Trophoblast cell (in vitro differentiated cells and primary cell): ENCODE results near the gene TNFAIP2.

Experiments used
- DNase-seq, 2 donors: peaks; one replicate each; pipeline ENCODE4 v3.0.0-alpha.2; 2016
- H2AFZ ChIP-seq: 2 replicates; pipeline ENCODE4 v1.6.1; 2013; ENCODE audit warnings: low read length, moderate library complexity, mild to moderate bottlenecking; ENCODE audit not compliant: insufficient read depth, poor library complexity
- H2AK5ac ChIP-seq: 2 replicates; pipeline ENCODE4 v1.6.1; 2013; ENCODE audit warnings: mild to moderate bottlenecking, low read length
- H2BK120ac ChIP-seq: 2 replicates; pipeline ENCODE4 v1.6.1; 2013; ENCODE audit warnings: low read length, mild to moderate bottlenecking, moderate library complexity; ENCODE audit not compliant: insufficient read depth, poor library complexity
- H2BK12ac ChIP-seq: 2 replicates; pipeline ENCODE4 v1.6.1; 2013; ENCODE audit warnings: mild to moderate bottlenecking, low read length, moderate library complexity
- H2BK5ac ChIP-seq: 2 replicates; pipeline ENCODE4 v1.6.1; 2013; ENCODE audit warnings: low read length, low read depth, moderate library complexity, mild to moderate bottlenecking; ENCODE audit not compliant: poor library complexity
- H3K14ac ChIP-seq: 2 replicates; pipeline ENCODE4 v1.6.1; 2013; ENCODE audit warnings: mild to moderate bottlenecking, low read length
- H3K18ac ChIP-seq: 2 replicates; pipeline ENCODE4 v1.6.1; 2013; ENCODE audit warnings: mild to moderate bottlenecking, low read length
- H3K23ac ChIP-seq: 2 replicates; pipeline ENCODE4 v1.6.1; 2013; ENCODE audit warnings: low read length
- H3K27ac ChIP-seq: 2 replicates; pipeline ENCODE4 v1.5.1; 2013; ENCODE audit warnings: low read depth, mild to moderate bottlenecking, inconsistent platforms, low read length, moderate library complexity
- H3K27me3 ChIP-seq: 2 replicates; pipeline ENCODE4 v1.6.1; 2013; ENCODE audit warnings: inconsistent platforms, mild to moderate bottlenecking, low read length, moderate library complexity; ENCODE audit not compliant: insufficient read depth
- H3K36me3 ChIP-seq, 2 experiments: 1 replicate in 1 of 2; 2 replicates in 1 of 2; pipeline ENCODE4 v1.6.1; 2013; ENCODE audit warnings: low read length in 2 of 2, mild to moderate bottlenecking in 2 of 2, moderate library complexity in 1 of 2; ENCODE audit not compliant: insufficient read depth in 2 of 2, control insufficient read depth in 1 of 2
- H3K4ac ChIP-seq: 2 replicates; pipeline ENCODE4 v1.6.1; 2013; ENCODE audit warnings: low read depth, mild to moderate bottlenecking, low read length, moderate library complexity
- H3K4me1 ChIP-seq, 2 experiments: 1 replicate in 1 of 2; 2 replicates in 1 of 2; pipeline ENCODE4 v1.6.1; 2013; ENCODE audit warnings: low read length in 2 of 2, mild to moderate bottlenecking in 2 of 2, moderate library complexity in 1 of 2; ENCODE audit not compliant: insufficient read depth in 2 of 2, control insufficient read depth in 1 of 2
- H3K4me2 ChIP-seq: 2 replicates; pipeline ENCODE4 v1.6.1; 2013; ENCODE audit warnings: inconsistent platforms, mild to moderate bottlenecking, low read length, moderate library complexity
- H3K4me3 ChIP-seq: 2 replicates; pipeline ENCODE4 v1.5.1; 2013; ENCODE audit warnings: mild to moderate bottlenecking, low read depth, low read length, inconsistent platforms
- H3K79me1 ChIP-seq: one replicate; pipeline ENCODE4 v1.6.1; 2013; ENCODE audit warnings: low read length
- H3K79me2 ChIP-seq: 2 replicates; pipeline ENCODE4 v1.6.1; 2013; ENCODE audit warnings: low read length, mild to moderate bottlenecking; ENCODE audit not compliant: control insufficient read depth, insufficient read depth, poor library complexity
- H3K9ac ChIP-seq: 2 replicates; pipeline ENCODE4 v1.6.1; 2013; ENCODE audit warnings: mild to moderate bottlenecking, low read length
- H3K9me3 ChIP-seq: 2 replicates; pipeline ENCODE4 v1.6.1; 2013; ENCODE audit warnings: low read depth, mild to moderate bottlenecking, control low read depth, inconsistent platforms, low read length; ENCODE audit not compliant: insufficient read depth
- H4K12ac ChIP-seq: 2 replicates; pipeline ENCODE4 v1.6.1; 2013; ENCODE audit warnings: low read depth, mild to moderate bottlenecking, low read length, moderate library complexity
- H4K8ac ChIP-seq: 2 replicates; pipeline ENCODE4 v1.6.1; 2013; ENCODE audit warnings: low read depth, mild to moderate bottlenecking, low read length, moderate library complexity
- H4K91ac ChIP-seq: one replicate; pipeline ENCODE4 v1.6.1; 2013; ENCODE audit warnings: low read depth, mild to moderate bottlenecking, low read length, moderate library complexity
- WGBS: extraction: QIAGEN DNeasy Blood & Tissue Kit; methylation state at CpG from one replicate; pipeline ENCODE4 v1.1.7; 2013; ENCODE audit warnings: missing lambda C conversion rate; ENCODE audit not compliant: insufficient read length, insufficient coverage; ENCODE audit errors: extremely low coverage; 5-methylcytosine and 5-hydroxymethylcytosine counted together

Gene TNFAIP2

GRCh38 chr14:103121846-103122584 is 1.2 kb upstream of the TNFAIP2 start:
- Histone ChIP-seq H3K4me3 (no peak overlapping the region), H2BK5ac (no peak overlapping the region), H2BK120ac (no peak overlapping the region), H3K36me3 (no peaks in the 10 kb centered on the region), H3K14ac (no peak overlapping the region), H4K8ac (no peak overlapping the region), H3K9ac (no peak overlapping the region), H3K79me1 (peaks cover 5% of the 10 kb centered on the region), H3K4ac (no peak overlapping the region), H3K27me3 (peaks cover 15% of the 10 kb centered on the region), H3K79me2 (no peaks in the 10 kb centered on the region), H3K4me2 (no peak overlapping the region), H4K91ac (no peak overlapping the region), H3K23ac (no peak overlapping the region), H2AK5ac (no peak overlapping the region), H2AFZ (no peak overlapping the region), H3K4me1 (peaks cover 12 to 22% of the 10 kb centered on the region in 2 experiments), H3K9me3 (no peaks in the 10 kb centered on the region), H4K12ac (no peak overlapping the region), H2BK12ac (no peak overlapping the region), H3K27ac (no peak overlapping the region), H3K18ac (no peak overlapping the region)
- no CpG with 5 or more reads among the region's 23 CpGs for WGBS
- DNase-seq = peak in 1 of 2 donors; percentile 41

GRCh38 chr14:103122585-103122946 is 695 bp upstream of the TNFAIP2 start:
- peaks cover 15% of the 10 kb centered on the region for H3K27me3 ChIP-seq
- WGBS = no CpG with 5 or more reads among the region's 15 CpGs
- no peak overlapping the region for H2BK120ac ChIP-seq
- no peak overlapping the region for H2AFZ ChIP-seq
- no peak overlapping the region for H4K91ac ChIP-seq
- peak overlapping the region; percentile 10 for H4K8ac ChIP-seq
- peaks cover 5% of the 10 kb centered on the region for H3K79me1 ChIP-seq
- H3K14ac ChIP-seq = no peak overlapping the region
- no peak overlapping the region for H2BK12ac ChIP-seq
- H3K9ac ChIP-seq = no peak overlapping the region
- peak in 1 of 2 donors; percentile 27 for DNase-seq
- H3K4me2 ChIP-seq = peak overlapping the region; percentile 49
- no peak overlapping the region for H3K23ac ChIP-seq
- no peak overlapping the region for H3K4ac ChIP-seq
- no peaks in the 10 kb centered on the region for H3K9me3 ChIP-seq
- H3K36me3 ChIP-seq = no peaks in the 10 kb centered on the region
- no peak overlapping the region for H2BK5ac ChIP-seq
- no peak overlapping the region for H3K18ac ChIP-seq
- H3K27ac ChIP-seq = no peak overlapping the region
- no peak overlapping the region for H4K12ac ChIP-seq
- H3K79me2 ChIP-seq = no peaks in the 10 kb centered on the region
- no peak overlapping the region for H3K4me3 ChIP-seq
- peaks cover 15 to 27% of the 10 kb centered on the region in 2 experiments for H3K4me1 ChIP-seq
- peak overlapping the region; percentile 36 for H2AK5ac ChIP-seq

GRCh38 chr14:103123634-103124500 is 606 bp downstream of the TNFAIP2 start:
- no peaks in the 10 kb centered on the region for H3K79me2 ChIP-seq
- H3K79me1 ChIP-seq = peaks cover 5% of the 10 kb centered on the region
- peak overlapping the region; percentile 5 for H4K8ac ChIP-seq
- H2BK12ac ChIP-seq = no peak overlapping the region
- H3K23ac ChIP-seq = no peak overlapping the region
- no peak overlapping the region for H3K9ac ChIP-seq
- no peak overlapping the region for H3K18ac ChIP-seq
- H3K27me3 ChIP-seq = peaks cover 15% of the 10 kb centered on the region
- H3K4ac ChIP-seq = no peak overlapping the region
- H2BK5ac ChIP-seq = no peak overlapping the region
- no peaks in the 10 kb centered on the region for H3K36me3 ChIP-seq
- no peak overlapping the region for H2AK5ac ChIP-seq
- no peaks in the 10 kb centered on the region for H3K9me3 ChIP-seq
- no peak overlapping the region for H2BK120ac ChIP-seq
- H3K4me1 ChIP-seq = peaks cover 15 to 28% of the 10 kb centered on the region in 2 experiments
- H3K14ac ChIP-seq = no peak overlapping the region
- no peak overlapping the region for H3K4me3 ChIP-seq
- H4K91ac ChIP-seq = peak overlapping the region; percentile 27
- peak overlapping the region; percentile 45 for H3K4me2 ChIP-seq
- peak; percentile 49 to 62 for DNase-seq
- H4K12ac ChIP-seq = no peak overlapping the region
- H2AFZ ChIP-seq = no peak overlapping the region
- H3K27ac ChIP-seq = no peak overlapping the region
- no CpG with 5 or more reads among the region's 48 CpGs for WGBS

- no peak overlapping the region for H2BK120ac ChIP-seq
- H4K12ac ChIP-seq = no peak overlapping the region
- H3K36me3 ChIP-seq = no peaks in the 10 kb centered on the region
- no CpG with 5 or more reads among the region's 5 CpGs for WGBS
- H3K4me1 ChIP-seq = peaks cover 21 to 34% of the 10 kb centered on the region in 2 experiments
- H3K27ac ChIP-seq = no peak overlapping the region
- no peak overlapping the region for H2AFZ ChIP-seq
- H3K9me3 ChIP-seq = no peaks in the 10 kb centered on the region
- no peak for DNase-seq
- no peak overlapping the region for H3K23ac ChIP-seq
- no peak overlapping the region for H4K91ac ChIP-seq
- no peak overlapping the region for H2AK5ac ChIP-seq
- H2BK12ac ChIP-seq = no peak overlapping the region
- no peak overlapping the region for H3K9ac ChIP-seq
- H3K14ac ChIP-seq = no peak overlapping the region
- no peaks in the 10 kb centered on the region for H3K79me2 ChIP-seq
- H3K4ac ChIP-seq = no peak overlapping the region
- peaks cover 15% of the 10 kb centered on the region for H3K27me3 ChIP-seq
- peaks cover 5% of the 10 kb centered on the region for H3K79me1 ChIP-seq
- H3K4me2 ChIP-seq = no peak overlapping the region
- H2BK5ac ChIP-seq = no peak overlapping the region
- H3K18ac ChIP-seq = no peak overlapping the region
- no peak overlapping the region for H4K8ac ChIP-seq
- H3K4me3 ChIP-seq = no peak overlapping the region
Measured at GRCh38 chr14:103124501-103125001, 1.3 kb downstream of the TNFAIP2 start.
